Fibroblast of lung (primary cell): Measurements from ENCODE around the gene GATA5.

Experiments
- CTCF ChIP-seq, 2 donors: IDR thresholded peaks in 1 of 2; conservative IDR thresholded peaks in 1 of 2; 1 replicate in 1 of 2; 2 replicates in 1 of 2; pipeline ENCODE4 v1.5.1; 2011 to 2012; ENCODE audit warnings: low read length in 2 of 2, control low read depth in 1 of 2, inconsistent platforms in 1 of 2, low read depth in 1 of 2, mild to moderate bottlenecking in 1 of 2
- EZH2 ChIP-seq: IDR thresholded peaks from 2 replicates; pipeline ENCODE4 v1.5.1; 2012; ENCODE audit warnings: low read length, control low read depth, mild to moderate bottlenecking; ENCODE audit errors: missing control alignments

GRCh38 chr20:62466072-62466760 lies 9.6 kb downstream of the GATA5 start:
- TF ChIP-seq EZH2 (no peak), CTCF (conservative IDR thresholded peaks at IDR 0.05 in 1 of 2, IDR thresholded peaks at IDR 0.05 in 1 of 2; ENCODE audit: low read depth in 1 of 2, low read length in 2 of 2) (no peak)
